DMS114 treated with DMSO at 0.1 percent for 48 hours (cell line): ENCODE measurements around the gene CD151.

Experiments
- DNase-seq: peaks from one replicate; lab custom pipeline; 2025; ENCODE audit not compliant: unreplicated experiment; lab: John Stamatoyannopoulos, UW

The CD151 gene

DNA sequence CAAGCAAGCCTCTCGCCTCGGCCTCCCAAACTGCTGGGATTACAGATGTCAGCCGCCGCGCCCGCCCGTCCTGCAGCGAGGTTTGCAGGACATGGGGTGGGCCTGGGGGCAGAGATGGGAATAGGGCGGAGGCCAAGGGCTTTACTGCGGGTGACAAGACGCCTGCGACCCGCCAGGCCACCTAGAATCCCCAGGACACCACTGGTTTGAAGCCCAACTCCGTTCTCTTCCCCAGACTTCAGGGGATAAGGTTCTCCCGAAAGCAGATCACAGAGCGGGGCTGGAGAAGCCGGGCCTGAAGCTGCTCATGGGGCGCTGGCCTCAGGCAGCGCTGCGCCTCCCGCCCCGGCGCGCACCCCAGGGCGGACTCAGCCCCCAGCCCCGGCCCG is 9.2 kb downstream of the CD151 start:
- DNase-seq, result no peak

DNA sequence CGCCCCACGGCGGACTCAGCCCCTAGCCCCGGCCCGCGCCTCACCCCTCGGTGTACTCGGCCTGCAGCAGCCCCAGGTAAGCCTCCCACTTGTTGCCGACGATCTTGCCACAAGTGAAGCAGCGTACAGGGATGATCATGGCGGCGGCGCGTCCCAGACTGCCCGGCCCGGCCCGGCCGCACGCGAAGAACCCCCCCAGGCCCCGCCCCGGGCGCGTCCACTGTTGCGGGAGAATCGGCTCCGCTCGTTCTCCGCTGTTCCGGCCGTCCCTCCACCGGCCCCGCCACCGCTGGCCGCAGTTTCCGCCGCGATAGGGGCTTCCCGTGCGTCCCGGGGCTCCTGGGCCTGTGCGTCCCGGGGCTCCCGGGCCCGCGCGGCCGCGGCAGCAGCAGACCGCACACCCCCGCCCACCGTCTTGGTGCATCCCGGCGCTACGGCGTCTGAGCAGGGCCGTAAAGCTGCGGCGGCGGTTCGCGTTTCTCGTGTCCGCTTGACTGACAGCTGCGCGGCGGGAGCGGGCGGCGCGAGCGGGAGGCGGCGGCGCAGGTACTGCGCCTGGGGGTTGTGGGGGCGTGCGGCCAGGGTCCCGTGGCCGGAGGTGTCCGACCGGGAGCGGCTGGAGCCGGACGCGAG is 9.7 kb downstream of the CD151 start, which contains the start of the genes POLR2L and TSPAN4:
TSS of gene POLR2L (minus strand) at position 160 of the 633 bp plus-strand sequence. CDS start at position 139, 21 bp downstream.
TSS of gene TSPAN4 (plus strand) at position 483 of the 633 bp plus-strand sequence. CDS start 7,453 bp downstream, outside the sequence.
- DNase-seq, result peak; percentile 40

DNA sequence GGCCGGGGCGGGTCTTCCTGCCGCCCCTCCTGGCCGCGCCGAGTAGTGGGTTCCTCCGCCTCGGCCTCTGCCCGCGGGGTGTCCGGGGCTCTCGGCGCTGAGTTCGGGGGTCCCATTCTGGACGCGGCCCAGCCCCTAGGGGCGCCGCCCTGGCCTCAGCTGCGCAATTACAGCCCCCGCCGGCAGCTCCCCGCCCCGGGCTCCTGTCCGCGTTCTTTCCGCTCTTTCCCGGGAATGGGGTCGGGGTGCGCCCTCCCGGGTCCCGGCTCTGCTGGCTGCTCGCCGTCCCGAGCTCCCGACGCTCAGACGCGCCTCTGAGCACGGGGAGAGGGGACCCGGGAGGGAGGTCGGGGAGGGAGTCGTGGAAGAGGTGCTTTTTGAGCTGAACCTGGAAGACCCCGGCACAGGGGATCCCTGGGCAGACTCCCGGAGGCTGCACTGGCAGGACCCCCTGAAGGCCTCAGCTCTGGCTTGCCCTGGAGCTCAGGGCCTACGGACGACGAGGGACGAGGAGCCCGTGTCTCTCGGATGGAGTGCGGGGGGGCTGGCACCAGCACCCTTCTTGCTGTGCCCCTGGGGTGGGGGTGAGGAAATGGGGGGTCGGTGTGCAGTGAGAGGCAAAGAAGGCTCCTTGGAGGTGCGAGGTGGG is 10.5 kb downstream of the CD151 start:
- no peak for DNase-seq

DNA sequence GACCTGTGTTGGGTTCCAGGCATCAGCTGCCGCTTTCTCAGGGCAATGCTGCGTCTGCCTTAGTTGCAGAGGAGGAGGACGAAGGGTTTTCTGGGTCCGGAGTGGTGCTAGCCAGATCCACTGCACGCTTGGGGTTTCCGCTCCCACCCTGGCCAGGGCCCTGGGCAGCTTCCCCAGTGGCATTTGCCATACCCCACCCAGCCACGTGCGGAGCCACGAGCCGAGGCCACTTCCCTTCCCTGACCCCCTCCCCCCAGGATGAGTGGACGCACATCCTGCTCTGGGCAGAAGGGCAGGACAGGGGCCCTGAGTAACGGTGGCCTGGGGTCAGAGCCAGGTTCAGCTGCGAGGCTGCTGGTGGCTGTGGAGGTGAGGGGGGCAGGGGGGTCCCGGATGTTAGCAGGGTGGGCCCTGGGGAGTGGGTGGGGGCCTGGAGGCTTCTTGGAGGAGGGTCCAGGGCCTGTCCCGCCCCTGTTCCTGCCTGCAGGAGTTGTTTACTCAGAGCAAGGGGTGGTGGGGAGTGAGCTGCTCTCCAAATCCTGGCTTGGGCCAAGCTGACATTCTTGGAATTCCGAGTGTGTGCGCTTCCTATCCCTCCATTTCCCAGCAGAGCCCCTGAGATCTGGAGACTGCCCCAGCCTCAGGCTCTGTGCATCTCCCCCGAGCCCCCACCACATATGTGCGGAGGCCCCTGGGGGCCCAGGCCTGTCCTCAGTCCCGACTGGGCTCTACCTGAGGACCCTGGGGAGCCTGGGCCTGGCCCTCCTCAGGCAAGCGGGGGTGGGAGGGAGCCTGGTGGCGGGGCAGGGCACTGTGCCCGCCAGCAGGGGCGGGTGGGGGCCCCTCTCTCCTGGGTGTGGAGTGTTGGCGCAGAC is 11.3 kb downstream of the CD151 start:
- no peak for DNase-seq

DNA sequence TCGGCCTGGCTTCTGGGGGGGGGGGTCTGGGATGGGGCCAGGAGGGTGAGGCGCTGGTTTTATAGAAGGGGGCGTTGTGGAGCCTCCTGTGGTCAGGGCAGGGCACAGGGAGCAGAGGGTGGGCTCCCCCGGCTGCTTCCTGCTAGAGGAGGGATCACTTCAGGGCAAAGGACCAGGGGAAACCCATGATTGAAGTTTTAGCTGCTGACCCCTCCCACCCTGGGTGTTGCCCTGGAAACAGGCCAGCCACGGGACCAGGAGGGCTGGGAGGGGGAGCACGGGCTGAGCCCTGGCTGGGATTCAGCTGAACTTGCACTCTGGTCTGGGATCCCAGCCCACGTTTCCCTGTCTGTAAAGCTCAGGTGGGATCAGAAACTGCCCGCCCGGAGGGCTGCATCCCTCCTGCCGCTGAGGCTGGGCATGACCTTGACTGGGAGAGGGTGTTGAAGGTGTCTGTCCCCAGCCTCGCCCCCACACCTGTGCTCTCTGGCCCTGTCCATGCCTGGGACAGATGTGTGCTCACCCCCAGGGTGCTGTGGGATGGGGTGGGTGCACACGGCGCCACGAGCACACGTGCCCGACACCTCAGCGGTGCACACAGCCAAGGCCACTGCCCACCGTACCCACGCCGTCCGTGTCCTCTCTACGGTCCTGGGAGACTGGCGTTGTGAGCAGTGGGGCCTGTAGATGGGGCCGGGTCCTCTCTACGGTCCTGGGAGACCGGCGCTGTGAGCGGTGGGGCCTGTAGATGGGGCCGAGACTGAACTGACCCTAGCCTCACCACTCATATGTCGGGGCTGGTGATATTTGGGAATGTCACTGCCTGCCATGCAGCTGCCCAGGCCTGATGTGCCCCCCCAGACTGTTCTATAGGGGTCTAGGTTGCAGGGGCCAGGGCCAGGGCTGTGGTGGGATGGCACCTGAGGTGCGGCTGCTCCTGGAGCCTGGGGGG is 12.2 kb downstream of the CD151 start:
- DNase-seq, result no peak

DNA sequence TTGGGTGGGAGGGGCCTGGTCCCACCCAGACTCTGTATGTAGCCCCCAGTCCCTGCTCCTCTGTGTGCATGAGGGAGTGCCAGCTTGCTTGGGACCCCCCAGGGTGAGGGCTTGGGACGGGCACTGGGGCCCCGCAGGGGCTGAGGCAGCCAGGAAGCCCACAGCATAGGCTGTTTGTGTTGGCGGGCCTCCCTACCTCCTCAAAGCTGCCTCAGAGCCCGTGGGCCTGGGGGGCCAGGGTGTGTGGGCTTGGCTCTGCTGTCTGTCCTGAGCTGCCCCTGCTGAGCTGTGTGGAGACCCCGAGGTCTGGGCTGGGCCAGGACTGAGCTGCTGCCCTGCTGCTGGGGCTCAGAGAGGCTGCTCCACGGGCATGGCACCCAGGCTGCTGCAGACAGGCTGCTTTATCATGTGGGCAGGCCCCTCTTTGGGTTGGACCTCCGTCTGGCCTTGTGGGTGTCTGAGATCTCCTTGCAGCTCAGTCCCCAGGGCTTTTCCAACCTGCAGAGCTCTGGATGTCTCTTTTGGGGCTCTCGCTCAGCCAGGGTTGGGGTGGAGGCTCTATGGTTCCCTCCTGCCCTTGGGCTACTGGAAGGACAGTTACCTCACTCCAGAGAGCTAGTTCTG is 13.2 kb downstream of the CD151 start:
- DNase-seq, result no peak

DNA sequence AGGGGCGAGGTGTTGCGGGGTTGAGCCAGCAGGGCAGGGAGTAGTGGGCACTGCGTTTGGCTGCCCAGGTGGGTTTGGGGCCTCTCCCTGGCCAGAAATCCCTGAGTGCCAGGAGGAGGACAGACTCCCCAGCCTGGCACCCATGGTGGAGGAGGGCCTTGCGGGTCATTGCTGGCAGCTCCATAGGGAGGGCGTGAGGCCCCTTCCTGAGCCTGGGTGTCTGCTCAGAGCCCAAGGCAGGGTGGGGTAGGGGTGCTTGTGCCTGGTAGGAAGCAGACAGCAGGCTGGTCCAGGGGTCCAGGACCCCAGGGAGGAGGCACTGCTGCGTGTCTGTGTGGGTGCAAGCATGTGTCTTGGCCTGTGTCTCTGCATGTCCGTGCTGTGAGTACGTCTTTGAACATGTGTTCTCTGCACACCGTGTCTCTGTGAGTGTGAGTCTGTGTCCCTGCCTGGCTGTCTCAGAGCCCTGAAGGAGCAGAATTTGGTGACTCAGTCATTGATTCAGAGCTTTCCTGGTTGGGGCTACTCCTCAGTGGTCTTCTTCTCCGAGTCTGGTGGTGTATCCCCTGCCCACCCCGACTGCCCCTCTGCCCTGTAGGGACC is 13.8 kb downstream of the CD151 start:
- no peak for DNase-seq

DNA sequence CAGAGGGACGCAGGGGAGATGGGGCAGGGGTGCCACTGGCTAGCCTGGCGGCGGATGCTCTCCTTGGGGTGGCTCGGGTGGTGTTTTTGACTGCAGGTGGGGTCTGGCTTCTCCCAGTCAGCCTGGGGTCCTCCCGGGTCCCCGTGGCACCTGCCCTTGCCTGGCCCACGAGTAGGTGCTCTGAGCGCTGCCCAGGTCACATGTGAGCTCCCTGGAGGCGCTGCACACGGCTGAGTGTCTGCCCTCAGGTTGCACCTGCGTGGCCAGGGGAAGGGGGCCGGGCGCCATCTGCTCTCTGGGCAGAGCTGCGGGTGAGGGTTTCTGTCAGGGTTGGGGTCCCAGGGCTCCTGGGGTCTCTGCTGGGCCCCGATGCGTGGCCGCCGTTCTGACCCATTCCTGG is 15.1 kb downstream of the CD151 start:
- no peak for DNase-seq

DNA sequence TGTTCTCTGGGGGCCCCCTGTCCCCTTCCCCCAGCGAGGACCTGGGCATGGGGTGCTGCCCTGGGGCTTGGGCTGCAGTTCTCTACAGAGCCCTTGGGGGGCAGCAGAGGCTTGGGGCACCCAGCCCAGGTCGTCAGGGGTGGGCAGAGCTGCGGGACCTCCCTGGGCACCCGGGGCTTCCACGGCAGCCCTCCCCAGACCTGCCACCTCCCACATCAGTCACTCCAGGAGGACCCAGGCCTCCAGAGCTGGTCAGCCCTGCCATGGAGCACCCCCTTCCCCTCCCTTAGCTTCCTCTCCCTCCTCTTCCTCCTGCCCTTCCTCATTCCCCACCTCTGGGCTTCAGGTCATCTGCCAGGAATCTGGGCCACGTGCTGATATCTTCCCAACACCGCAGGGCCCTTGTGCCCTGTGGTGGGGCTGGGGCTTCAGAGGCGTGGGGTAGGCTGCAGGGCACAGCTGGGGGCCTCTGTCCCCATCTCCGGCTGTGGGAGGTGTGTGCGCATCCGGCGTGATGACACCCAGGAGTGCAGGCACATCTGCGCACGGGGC is 15.7 kb downstream of the CD151 start:
- no peak for DNase-seq

DNA sequence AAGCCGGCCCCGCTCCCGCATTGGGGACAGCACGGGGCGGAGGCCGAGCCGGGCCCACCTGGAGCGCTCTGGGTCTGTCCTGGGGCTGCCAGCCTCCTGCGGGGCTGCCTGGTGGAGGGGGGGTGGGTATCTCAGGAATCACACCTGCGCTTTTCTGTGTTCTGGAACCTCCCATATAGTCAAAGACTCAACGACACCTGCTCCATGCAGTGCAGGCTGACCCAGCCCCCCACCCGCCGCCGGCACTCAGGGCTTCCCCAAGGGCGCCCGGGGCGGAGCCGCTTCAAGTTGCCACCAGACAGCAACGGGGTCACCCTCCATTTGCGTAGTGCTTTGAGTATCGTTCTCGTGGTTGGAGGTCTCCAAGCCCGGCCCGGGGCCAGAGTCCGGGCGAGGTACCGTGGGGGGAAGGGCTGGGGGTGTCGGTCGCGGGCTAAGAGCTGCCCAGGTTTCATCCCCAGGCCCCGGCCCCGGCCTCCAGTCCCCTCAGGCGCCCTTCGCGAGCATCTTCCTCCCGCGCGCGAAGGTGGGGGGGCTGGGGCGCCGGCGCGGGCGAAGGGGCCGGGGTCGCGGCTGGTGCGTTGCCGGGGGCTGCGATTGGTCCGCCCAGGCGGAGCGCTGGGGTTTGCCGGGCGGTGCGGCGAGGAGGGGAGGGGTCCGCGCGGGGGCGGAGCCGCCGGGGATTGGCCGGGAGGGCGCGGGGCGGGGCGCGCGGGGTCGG is 16.5 kb downstream of the CD151 start:
- no peak for DNase-seq

DNA sequence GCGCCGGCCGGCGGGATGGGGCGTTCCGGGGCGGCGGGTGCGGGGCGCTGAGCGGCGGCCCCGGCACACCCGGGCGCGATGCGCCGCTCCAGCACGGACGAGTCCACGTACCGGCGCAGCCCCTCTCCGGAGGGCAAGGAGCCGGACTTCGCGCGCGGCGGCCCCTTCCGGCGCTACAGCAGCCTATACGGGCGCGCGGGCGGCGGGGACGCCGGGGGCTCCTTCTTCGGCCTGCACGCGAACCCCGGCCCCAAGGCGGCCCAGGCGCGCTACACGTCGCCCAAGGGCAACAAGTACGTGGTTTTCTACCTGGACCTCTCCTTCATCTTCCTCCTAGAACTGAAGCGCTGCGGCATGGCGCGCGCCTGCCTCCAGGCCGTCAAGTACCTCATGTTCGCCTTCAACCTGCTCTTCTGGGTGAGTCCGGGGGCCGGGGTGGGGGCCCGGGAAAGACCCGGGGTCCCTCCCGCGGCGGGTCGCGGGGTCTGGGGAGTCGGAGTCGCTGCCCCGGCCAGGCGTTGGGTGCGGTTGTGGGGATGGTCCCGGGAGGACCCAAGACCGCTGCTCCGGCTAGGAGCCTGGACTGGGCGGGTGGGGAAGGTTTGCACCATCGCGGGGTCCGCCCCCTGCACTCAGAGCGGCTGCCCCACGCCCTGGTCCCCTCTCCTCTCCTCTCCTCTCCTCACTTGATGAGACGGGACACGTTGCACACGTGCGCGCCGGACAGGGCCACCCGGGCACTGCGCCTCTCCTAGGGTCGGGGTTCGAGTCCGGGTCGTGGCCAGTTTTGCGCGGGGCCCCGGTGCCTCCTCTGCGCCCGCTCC is 17.4 kb downstream of the CD151 start:
- DNase-seq, result no peak

DNA sequence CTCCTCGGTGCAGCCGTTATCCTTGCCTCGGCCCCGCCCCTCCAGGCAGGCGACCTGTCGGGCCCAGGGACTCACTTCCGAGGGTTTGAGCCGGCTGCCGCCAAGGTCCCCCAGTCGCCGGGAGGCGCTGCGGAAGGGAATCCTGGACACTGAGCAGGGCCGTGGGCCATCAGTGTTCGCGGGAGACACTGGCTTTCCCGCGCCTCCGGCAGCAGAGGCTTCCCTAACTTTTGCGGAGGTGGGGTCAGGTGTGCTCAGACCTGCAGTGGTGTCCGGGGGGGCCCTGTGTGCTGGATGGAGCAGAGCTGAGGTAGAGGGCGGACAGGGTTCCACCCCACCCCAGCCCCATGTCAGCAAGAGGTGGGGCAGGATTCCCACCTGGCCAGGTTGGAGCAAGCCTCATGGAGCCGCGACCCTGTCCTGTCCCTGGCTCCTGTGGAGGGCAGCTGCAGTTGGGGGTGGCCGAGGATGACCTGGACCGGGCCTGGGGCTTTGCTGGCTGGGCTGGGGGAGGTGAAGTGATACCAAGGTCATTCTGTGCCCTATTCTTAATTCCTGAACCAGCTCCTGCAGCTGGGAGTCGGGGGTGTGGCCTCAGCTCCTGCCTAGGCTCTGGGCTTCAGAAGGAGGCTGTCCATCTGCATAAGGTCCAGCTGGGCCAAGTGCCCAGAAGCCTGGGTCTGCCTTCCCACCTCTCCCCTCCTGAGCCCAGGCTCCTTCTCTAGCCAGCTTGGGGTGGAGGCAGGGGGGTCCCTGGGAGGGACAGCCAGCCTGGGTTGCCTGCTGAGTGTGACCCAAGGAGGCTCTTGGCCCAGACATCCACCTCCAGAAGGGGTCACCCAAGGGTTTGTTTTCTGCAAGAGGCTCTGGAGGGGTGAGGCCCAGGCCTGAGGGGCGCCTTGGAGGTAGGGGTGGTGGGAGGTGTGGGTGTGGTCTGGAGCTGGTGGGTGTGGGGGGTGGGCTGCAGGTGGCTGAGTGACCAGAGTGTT is 18.3 kb downstream of the CD151 start:
- DNase-seq, result no peak

DNA sequence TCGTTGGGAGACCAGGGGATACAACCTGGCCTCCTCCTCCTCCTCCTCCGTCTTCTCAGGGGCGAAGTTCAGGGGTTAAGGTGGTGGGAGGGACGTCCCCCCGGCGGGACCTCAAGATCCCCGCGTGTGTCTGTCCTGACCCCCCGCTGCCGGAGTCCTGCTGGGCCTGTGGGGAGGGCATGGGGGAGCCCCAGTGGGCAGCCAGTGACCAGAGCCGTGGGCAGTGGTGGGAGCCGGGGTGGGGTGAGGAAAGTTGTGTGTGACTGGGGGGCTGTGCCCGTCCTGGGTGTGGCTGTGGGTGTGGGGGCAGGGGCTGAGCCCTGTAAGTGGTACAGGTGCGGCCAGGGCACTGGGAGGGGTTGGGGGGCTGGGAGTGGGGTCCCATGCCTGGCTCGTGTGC is 20.0 kb downstream of the CD151 start:
- DNase-seq, result no peak

DNA sequence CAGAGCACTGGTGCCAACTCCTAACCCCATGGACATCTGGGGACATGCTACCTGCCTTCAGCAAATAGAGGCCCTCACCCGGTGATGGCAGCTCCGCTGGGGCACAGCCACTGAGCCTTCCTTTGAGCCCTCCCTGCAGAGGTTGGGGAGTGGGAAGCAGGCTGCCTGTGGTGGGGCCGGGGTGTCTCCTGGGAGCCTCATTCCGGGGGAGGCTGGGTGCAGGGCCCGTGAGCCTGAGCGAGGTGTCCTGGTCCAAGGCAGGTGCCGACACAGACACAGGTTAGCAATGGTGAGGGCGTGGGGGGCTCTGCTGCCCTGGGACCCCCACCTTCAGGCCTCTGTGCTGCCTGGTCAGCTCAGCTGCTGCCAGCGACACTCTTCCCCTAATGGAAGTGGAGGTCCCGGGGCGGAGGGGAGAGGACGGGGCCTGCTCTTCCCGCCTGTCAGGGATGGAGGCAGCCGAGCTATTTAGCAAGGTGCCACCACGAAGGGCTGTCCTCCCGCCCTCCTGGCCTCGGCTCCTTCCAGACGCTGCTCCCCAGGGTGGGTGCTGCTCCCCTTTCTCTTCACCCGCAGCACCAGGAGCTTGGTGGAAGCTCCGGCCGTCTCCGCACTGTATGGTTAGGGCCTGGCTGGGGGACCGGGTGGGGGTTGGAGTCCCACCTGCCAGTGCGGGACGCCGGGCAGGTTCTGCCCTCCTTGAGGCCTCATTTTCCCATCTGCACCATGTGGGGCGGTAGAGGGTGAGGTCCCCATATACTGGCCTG is 21.1 kb downstream of the CD151 start:
- no peak for DNase-seq

DNA sequence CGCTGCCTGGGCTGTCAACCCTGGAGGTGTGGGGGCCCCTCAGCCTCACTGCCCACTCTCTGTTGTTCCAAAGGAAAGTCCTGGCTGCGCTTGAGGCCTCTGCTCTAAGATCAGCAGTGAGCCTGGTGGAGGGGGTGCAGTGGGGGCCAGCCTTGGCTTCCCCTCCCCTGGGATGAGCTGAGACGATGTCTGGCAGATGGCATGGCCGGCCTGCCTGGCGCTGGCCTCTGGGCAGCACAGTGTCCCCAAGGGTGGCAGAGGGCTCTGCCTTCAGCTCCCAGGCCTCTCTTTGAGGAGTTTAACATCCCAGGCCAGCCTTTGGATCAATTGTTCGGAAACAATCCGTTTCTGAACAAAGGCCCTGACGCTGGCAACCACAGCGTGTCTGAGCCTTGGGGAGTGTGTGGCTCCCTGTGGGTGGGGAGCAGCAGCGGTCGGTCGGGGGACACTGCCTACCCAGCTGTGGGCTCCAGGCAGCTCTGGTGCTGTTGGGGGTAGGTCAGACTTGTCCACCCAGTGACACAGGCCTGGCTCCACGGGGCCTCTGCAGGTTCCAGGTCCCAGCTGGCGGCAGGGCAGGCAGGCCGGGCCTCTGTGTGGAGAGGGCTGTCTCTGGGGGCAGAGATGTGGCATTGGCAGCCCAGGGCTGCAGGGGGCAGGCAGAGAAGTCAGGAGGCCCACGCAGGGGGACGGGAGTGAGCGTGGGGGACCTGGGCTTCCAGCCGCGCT is 22.0 kb downstream of the CD151 start:
- DNase-seq, result no peak

DNA sequence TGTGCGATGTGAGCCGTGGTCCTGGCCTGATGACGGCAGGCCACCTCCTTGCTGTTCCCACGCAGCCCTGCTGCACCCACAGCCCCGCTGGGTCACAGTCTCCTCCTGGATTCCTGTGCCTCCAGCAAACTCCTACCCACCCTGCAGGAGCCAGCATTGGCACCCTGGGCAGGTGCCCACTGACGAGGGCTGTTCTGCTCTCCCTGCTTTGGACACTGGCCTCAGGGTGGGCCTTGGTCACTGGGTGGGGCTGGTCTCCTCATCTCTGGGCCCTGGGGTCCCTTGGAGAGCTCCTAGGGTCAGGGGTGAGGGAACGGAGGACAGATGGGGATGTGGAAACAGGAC is 22.6 kb downstream of the CD151 start:
- no peak for DNase-seq
